Activated effector memory CD4-positive, alpha-beta T cell treated with Interleukin-2 at 50 U/mL for 16 hours (primary cell): ENCODE measurements around the gene BACH2.
A peak's percentile ranks its signal among the peaks of the same experiment; 100 is the strongest.

Source experiments
- DNase-seq: peaks from one replicate; pipeline ENCODE4 v3.0.0-alpha.2; 2020

BACH2 gene

GRCh38 chr6:90274451-90275030 lies 22.1 kb downstream of the BACH2 start:
- peak; percentile 81 for DNase-seq

- DNase-seq, result no peak
Measured at GRCh38 chr6:90273863-90274262, 22.8 kb downstream of the BACH2 start.

GRCh38 chr6:90272895-90273294 lies 23.7 kb downstream of the BACH2 start:
- DNase-seq, result no peak

GRCh38 chr6:90271831-90272230 lies 24.8 kb downstream of the BACH2 start:
- no peak for DNase-seq

GRCh38 chr6:90269334-90269733 lies 27.3 kb downstream of the BACH2 start:
- DNase-seq, result no peak

- no peak for DNase-seq
Measured at GRCh38 chr6:90268178-90268577, 28.5 kb downstream of the BACH2 start.

- no peak for DNase-seq
Measured at GRCh38 chr6:90266905-90267621, 29.6 kb downstream of the BACH2 start.

GRCh38 chr6:90264561-90264960 lies 32.1 kb downstream of the BACH2 start:
- DNase-seq, result no peak

- DNase-seq, result no peak
Measured at GRCh38 chr6:90263633-90264032, 33.0 kb downstream of the BACH2 start.

- DNase-seq, result no peak
Measured at GRCh38 chr6:90261801-90262200, 34.8 kb downstream of the BACH2 start.

- DNase-seq, result no peak
Measured at GRCh38 chr6:90257486-90257738, 39.2 kb downstream of the BACH2 start.

GRCh38 chr6:90256698-90257485 lies 39.8 kb downstream of the BACH2 start:
- no peak for DNase-seq

- DNase-seq, result no peak
Measured at GRCh38 chr6:90253631-90254030, 43.0 kb downstream of the BACH2 start.

GRCh38 chr6:90251295-90251992 lies 45.2 kb downstream of the BACH2 start:
- no peak for DNase-seq

GRCh38 chr6:90250405-90250804 lies 46.2 kb downstream of the BACH2 start:
- DNase-seq, result no peak

GRCh38 chr6:90249458-90249857 lies 47.2 kb downstream of the BACH2 start:
- no peak for DNase-seq

- DNase-seq, result no peak
Measured at GRCh38 chr6:90249034-90249433, 47.6 kb downstream of the BACH2 start.

- no peak for DNase-seq
Measured at GRCh38 chr6:90247262-90247661, 49.4 kb downstream of the BACH2 start.

GRCh38 chr6:90241229-90241880 lies 55.3 kb downstream of the BACH2 start:
- DNase-seq, result no peak

GRCh38 chr6:90238496-90239266 lies 58.0 kb downstream of the BACH2 start:
- DNase-seq, result no peak

- DNase-seq, result no peak
Measured at GRCh38 chr6:90237350-90237990, 59.2 kb downstream of the BACH2 start.

GRCh38 chr6:90233994-90234393 lies 62.6 kb downstream of the BACH2 start:
- peak; percentile 56 for DNase-seq
